HEK293 (cell line): ENCODE measurements around the gene HILPDA.

Experiments used
- CTCF ChIA-PET: fragments of 350-600 bp; formaldehyde crosslinking; extraction: SDS; loops from one replicate; lab custom pipeline; 2021; ENCODE audit warnings: antibody characterized with exemption; lab: Yijun Ruan, JAX
- POLR2A ChIA-PET: fragments of 300-600 bp; formaldehyde crosslinking; extraction: SDS; loops from one replicate; lab custom pipeline; 2020; ENCODE audit warnings: antibody characterized with exemption, inconsistent platforms; lab: Yijun Ruan, JAX
- H3K27ac ChIP-seq: fragments of 200-500 bp; sonication (Bioruptor generic); 2 replicates; pipeline ENCODE4 v1.5.1; 2014; ENCODE audit warnings: low read depth, low read length, control low read depth, inconsistent platforms; ENCODE audit errors: extremely low read depth
- H3K36me3 ChIP-seq, 2 experiments: fragments of 200-500 bp in 1 of 2; sonication (Bioruptor generic) in 1 of 2; 1 replicate in 1 of 2; 2 replicates in 1 of 2; pipeline ENCODE4 v1.5.1; 2014 to 2017; ENCODE audit warnings: inconsistent platforms in 2 of 2, low read length in 2 of 2; ENCODE audit not compliant: control insufficient read depth in 2 of 2, insufficient read depth in 1 of 2
- H3K4me1 ChIP-seq: fragments of 200-500 bp; sonication (Bioruptor generic); 2 replicates; pipeline ENCODE4 v1.5.1; 2014; ENCODE audit warnings: mild to moderate bottlenecking, low read length, inconsistent platforms; ENCODE audit not compliant: control insufficient read depth, insufficient read depth
- H3K4me3 ChIP-seq: 2 replicates; pipeline ENCODE4 v1.5.1; 2011; ENCODE audit warnings: low read depth, mild to moderate bottlenecking, control low read depth, low read length, moderate library complexity
- H3K9me3 ChIP-seq: fragments of 200-500 bp; sonication (Bioruptor generic); 2 replicates; pipeline ENCODE4 v1.5.1; 2014; ENCODE audit warnings: low read depth, low read length, inconsistent platforms; ENCODE audit not compliant: control insufficient read depth, insufficient read depth
- AEBP2 ChIP-seq: fragments of 450-650 bp; formaldehyde crosslinking; IDR thresholded peaks from 2 replicates; pipeline ENCODE4 v1.5.1; 2016; ENCODE audit warnings: missing biosample characterization, missing genetic modification characterization, borderline replicate concordance
- ATF2 ChIP-seq: fragments of 450-650 bp; formaldehyde crosslinking; IDR thresholded peaks from 2 replicates; pipeline ENCODE4 v1.5.1; 2016; ENCODE audit warnings: missing biosample characterization, missing genetic modification characterization, low read depth
- BCL11A ChIP-seq: fragments of 450-650 bp; formaldehyde crosslinking; IDR thresholded peaks from 2 replicates; pipeline ENCODE4 v1.5.1; 2016; ENCODE audit warnings: low read depth, missing biosample characterization, missing genetic modification characterization
- BCL11B ChIP-seq: fragments of 450-650 bp; formaldehyde crosslinking; IDR thresholded peaks from 2 replicates; pipeline ENCODE4 v1.5.1; 2016; ENCODE audit warnings: low read depth, missing biosample characterization, missing genetic modification characterization
- INSM2 ChIP-seq: fragments of 450-650 bp; formaldehyde crosslinking; IDR thresholded peaks from 2 replicates; pipeline ENCODE4 v1.5.1; 2016; ENCODE audit warnings: missing biosample characterization, missing genetic modification characterization
- MZF1 ChIP-seq: fragments of 450-650 bp; formaldehyde crosslinking; IDR thresholded peaks from 2 replicates; pipeline ENCODE4 v1.5.1; 2017; ENCODE audit warnings: missing biosample characterization, missing genetic modification characterization, borderline replicate concordance
- ZBTB26 ChIP-seq: fragments of 450-650 bp; formaldehyde crosslinking; optimal IDR thresholded peaks from 2 replicates; pipeline ENCODE3; 2016; ENCODE audit warnings: missing biosample characterization, mild to moderate bottlenecking, missing genetic modification characterization
- ZBTB48 ChIP-seq: fragments of 450-650 bp; formaldehyde crosslinking; IDR thresholded peaks from 2 replicates; pipeline ENCODE4 v1.5.1; 2016; ENCODE audit warnings: missing biosample characterization, missing genetic modification characterization
- ZNF169 ChIP-seq: fragments of 450-650 bp; formaldehyde crosslinking; IDR thresholded peaks from 2 replicates; pipeline ENCODE4 v1.5.1; 2016; ENCODE audit warnings: missing biosample characterization, missing genetic modification characterization
- ZNF248 ChIP-seq: fragments of 450-650 bp; formaldehyde crosslinking; IDR thresholded peaks from 2 replicates; pipeline ENCODE4 v1.5.1; 2017; ENCODE audit warnings: missing biosample characterization, missing genetic modification characterization
- ZNF311 ChIP-seq: fragments of 450-650 bp; formaldehyde crosslinking; IDR thresholded peaks from 2 replicates; pipeline ENCODE4 v1.5.1; 2017; ENCODE audit warnings: missing biosample characterization, missing genetic modification characterization, borderline replicate concordance
- ZNF48 ChIP-seq: fragments of 450-650 bp; formaldehyde crosslinking; IDR thresholded peaks from 2 replicates; pipeline ENCODE4 v1.5.1; 2016; ENCODE audit warnings: missing biosample characterization, missing genetic modification characterization
- ZNF621 ChIP-seq: fragments of 450-650 bp; formaldehyde crosslinking; IDR thresholded peaks from 2 replicates; pipeline ENCODE4 v1.5.1; 2017; ENCODE audit warnings: missing biosample characterization, missing genetic modification characterization
- ZNF645 ChIP-seq: fragments of 450-650 bp; formaldehyde crosslinking; IDR thresholded peaks from 2 replicates; pipeline ENCODE4; 2016; ENCODE audit warnings: missing biosample characterization, missing genetic modification characterization
- ZNF654 ChIP-seq: fragments of 450-650 bp; formaldehyde crosslinking; IDR thresholded peaks from 2 replicates; pipeline ENCODE4 v1.5.1; 2016; ENCODE audit warnings: low read depth, missing biosample characterization, missing genetic modification characterization
- ZNF707 ChIP-seq: fragments of 450-650 bp; formaldehyde crosslinking; IDR thresholded peaks from 2 replicates; pipeline ENCODE4 v1.5.1; 2016; ENCODE audit warnings: missing biosample characterization, missing genetic modification characterization
- ZNF785 ChIP-seq: fragments of 450-650 bp; formaldehyde crosslinking; IDR thresholded peaks from 2 replicates; pipeline ENCODE4 v1.5.1; 2016; ENCODE audit warnings: missing biosample characterization, missing genetic modification characterization
- ZNF792 ChIP-seq: fragments of 450-650 bp; formaldehyde crosslinking; IDR thresholded peaks from 2 replicates; pipeline ENCODE4 v1.5.1; 2016; ENCODE audit warnings: missing biosample characterization, missing genetic modification characterization
- ZNF837 ChIP-seq: fragments of 450-650 bp; formaldehyde crosslinking; IDR thresholded peaks from 2 replicates; pipeline ENCODE4 v1.5.1; 2016; ENCODE audit warnings: missing biosample characterization, missing genetic modification characterization
- ZSCAN18 ChIP-seq: fragments of 450-650 bp; formaldehyde crosslinking; IDR thresholded peaks from 2 replicates; pipeline ENCODE4 v1.5.1; 2016; ENCODE audit warnings: missing biosample characterization, missing genetic modification characterization
- ZSCAN30 ChIP-seq: fragments of 450-650 bp; IDR thresholded peaks from 2 replicates; pipeline ENCODE4 v1.5.1; 2018; ENCODE audit warnings: missing biosample characterization, mild to moderate bottlenecking, missing genetic modification characterization, moderate library complexity

HILPDA gene

GRCh38 chr7:128431221-128431620 lies 24.5 kb upstream of the HILPDA start (continued):
- TF ChIP-seq ZSCAN18 (no peak), ZNF48 (tag by site-specific recombination) (no peak), ZSCAN30 (tag by site-specific recombination) (no peak)

GRCh38 chr7:128431754-128432153 lies 23.9 kb upstream of the HILPDA start:
- TF ChIP-seq BCL11A (tag by site-specific recombination) (no peak), ZNF837 (tag by site-specific recombination) (no peak), ZNF792 (tag by site-specific recombination) (no peak), ZNF621 (no peak), ZNF169 (tag by site-specific recombination) (no peak), ZNF248 (tag by site-specific recombination) (no peak), BCL11B (tag by site-specific recombination) (no peak), ZBTB48 (tag by site-specific recombination) (no peak), ZNF654 (tag by site-specific recombination) (no peak), ZNF311 (tag by site-specific recombination) (no peak), ZNF785 (tag by site-specific recombination) (no peak)
- TF ChIP-seq, all 188 proteins: peak for 0
- Histone ChIP-seq H3K4me1 (no peaks in the 10 kb centered on the region), H3K27ac (no peak overlapping the region), H3K4me3 (no peak overlapping the region), H3K36me3 (no peaks in the 10 kb centered on the region), H3K9me3 (no peaks in the 10 kb centered on the region)
- CTCF ChIA-PET = interaction anchor here (0.6 to 5.1 kb wide), 4 partner anchors 29 to 84 kb away, joined by 4 to 35 read pairs (median 6); no protein-coding TSS in a partner anchor
- POLR2A ChIA-PET = no interaction called here

- no peak overlapping the region for H3K27ac ChIP-seq
- H3K36me3 ChIP-seq = no peaks in the 10 kb centered on the region
- no peaks in the 10 kb centered on the region for H3K9me3 ChIP-seq
- no peak overlapping the region for H3K4me3 ChIP-seq
- TF ChIP-seq AEBP2 (tag by site-specific recombination) (no peak), ZNF645 (tag by site-specific recombination) (no peak), ZNF707 (no peak), ATF2 (no peak), MZF1 (tag by site-specific recombination) (no peak), INSM2 (tag by site-specific recombination) (no peak), ZBTB26 (tag by site-specific recombination) (no peak)
- no peaks in the 10 kb centered on the region for H3K4me1 ChIP-seq
- POLR2A ChIA-PET = interaction anchor here (1.1 kb wide), 1 partner anchor 21 kb away, joined by 3 read pairs; the partner anchor contains the start of gene HILPDA
- CTCF ChIA-PET = interaction anchor here (0.7 to 5.1 kb wide), 8 partner anchors 7 to 47 kb away, joined by 3 to 35 read pairs (median 4); no protein-coding TSS in a partner anchor
These were observed 21.0 kb upstream of the HILPDA start for GRCh38 chr7:128434413-128435326.
